ENCODE results near the gene ATP8B4.

The ATP8B4 gene

GRCh38 chr15:50113187-50113505, 5.9 kb downstream of the ATP8B4 start:
- Histone ChIP-seq H3K4me1 (ENCODE audit: control insufficient read depth in 1 of 2, insufficient read depth in 2 of 2, low read length in 2 of 2) (no peaks in the 10 kb centered on the region), H3K27ac (ENCODE audit: low read depth, low read length) (no peak overlapping the region), H2BK12ac (ENCODE audit: low read length) (no peak overlapping the region), H3K4ac (ENCODE audit: low read depth, low read length) (no peak overlapping the region), H2AFZ (ENCODE audit: insufficient read depth, low read length, poor library complexity) (no peak overlapping the region), H3K79me2 (ENCODE audit: control insufficient read depth, insufficient read depth, low read length, poor library complexity) (no peaks in the 10 kb centered on the region), H3K9me3 (ENCODE audit: insufficient read depth, low read depth, low read length) (no peaks in the 10 kb centered on the region), H4K8ac (ENCODE audit: low read depth, low read length) (no peak overlapping the region), H3K18ac (ENCODE audit: low read length) (no peak overlapping the region), H3K36me3 (ENCODE audit: control insufficient read depth in 1 of 2, insufficient read depth in 2 of 2, low read length in 2 of 2) (no peaks in the 10 kb centered on the region), H3K27me3 (ENCODE audit: insufficient read depth, low read length) (no peaks in the 10 kb centered on the region), H3K23ac (ENCODE audit: low read length) (no peak overlapping the region), H3K14ac (ENCODE audit: low read length) (no peak overlapping the region), H2AK5ac (ENCODE audit: low read length) (no peak overlapping the region), H2BK5ac (ENCODE audit: low read depth, low read length, poor library complexity) (no peak overlapping the region), H4K91ac (ENCODE audit: low read depth, low read length) (no peak overlapping the region), H4K12ac (ENCODE audit: low read depth, low read length) (no peak overlapping the region), H2BK120ac (ENCODE audit: insufficient read depth, low read length, poor library complexity) (no peak overlapping the region), H3K4me3 (ENCODE audit: low read depth, low read length) (no peak overlapping the region), H3K9ac (ENCODE audit: low read length) (no peak overlapping the region), H3K4me2 (ENCODE audit: low read length) (no peak overlapping the region), H3K79me1 (ENCODE audit: low read length) (no peaks in the 10 kb centered on the region)
- no CpG with 5 or more reads among the region's 2 CpGs for WGBS (ENCODE audit: extremely low coverage, insufficient coverage, insufficient read length)
- DNase-seq: no peak

- 88% methylated on average over 1 of the region's 5 CpGs for WGBS (ENCODE audit: extremely low coverage, insufficient coverage, insufficient read length)
- DNase-seq: no peak
- Histone ChIP-seq H2AFZ (ENCODE audit: insufficient read depth, low read length, poor library complexity) (no peak overlapping the region), H3K4ac (ENCODE audit: low read depth, low read length) (no peak overlapping the region), H4K8ac (ENCODE audit: low read depth, low read length) (no peak overlapping the region), H4K12ac (ENCODE audit: low read depth, low read length) (no peak overlapping the region), H3K4me1 (ENCODE audit: control insufficient read depth in 1 of 2, insufficient read depth in 2 of 2, low read length in 2 of 2) (no peaks in the 10 kb centered on the region), H4K91ac (ENCODE audit: low read depth, low read length) (no peak overlapping the region), H3K27me3 (ENCODE audit: insufficient read depth, low read length) (no peaks in the 10 kb centered on the region), H3K4me3 (ENCODE audit: low read depth, low read length) (no peak overlapping the region), H3K9ac (ENCODE audit: low read length) (no peak overlapping the region), H3K4me2 (ENCODE audit: low read length) (no peak overlapping the region), H2BK5ac (ENCODE audit: low read depth, low read length, poor library complexity) (no peak overlapping the region), H3K79me2 (ENCODE audit: control insufficient read depth, insufficient read depth, low read length, poor library complexity) (no peaks in the 10 kb centered on the region), H3K14ac (ENCODE audit: low read length) (no peak overlapping the region), H3K79me1 (ENCODE audit: low read length) (no peaks in the 10 kb centered on the region), H3K23ac (ENCODE audit: low read length) (no peak overlapping the region), H3K27ac (ENCODE audit: low read depth, low read length) (no peak overlapping the region), H2BK12ac (ENCODE audit: low read length) (no peak overlapping the region), H3K36me3 (ENCODE audit: control insufficient read depth in 1 of 2, insufficient read depth in 2 of 2, low read length in 2 of 2) (no peaks in the 10 kb centered on the region), H3K18ac (ENCODE audit: low read length) (no peak overlapping the region), H3K9me3 (ENCODE audit: insufficient read depth, low read depth, low read length) (no peaks in the 10 kb centered on the region), H2AK5ac (ENCODE audit: low read length) (no peak overlapping the region), H2BK120ac (ENCODE audit: insufficient read depth, low read length, poor library complexity) (no peak overlapping the region)
Measured at GRCh38 chr15:50112488-50113186, 6.4 kb downstream of the ATP8B4 start.

- H3K23ac ChIP-seq (ENCODE audit: low read length): no peak overlapping the region
- H2BK120ac ChIP-seq (ENCODE audit: insufficient read depth, low read length, poor library complexity): no peak overlapping the region
- no CpG with 5 or more reads among the region's 3 CpGs for WGBS (ENCODE audit: extremely low coverage, insufficient coverage, insufficient read length)
- H3K4ac ChIP-seq (ENCODE audit: low read depth, low read length): no peak overlapping the region
- no peak overlapping the region for H2AFZ ChIP-seq (ENCODE audit: insufficient read depth, low read length, poor library complexity)
- no peaks in the 10 kb centered on the region for H3K9me3 ChIP-seq (ENCODE audit: insufficient read depth, low read depth, low read length)
- H3K27ac ChIP-seq (ENCODE audit: low read depth, low read length): no peak overlapping the region
- no peak overlapping the region for H3K4me2 ChIP-seq (ENCODE audit: low read length)
- H4K91ac ChIP-seq (ENCODE audit: low read depth, low read length): no peak overlapping the region
- H3K4me3 ChIP-seq (ENCODE audit: low read depth, low read length): no peak overlapping the region
- no peaks in the 10 kb centered on the region for H3K79me1 ChIP-seq (ENCODE audit: low read length)
- no peak overlapping the region for H4K8ac ChIP-seq (ENCODE audit: low read depth, low read length)
- no peaks in the 10 kb centered on the region for H3K27me3 ChIP-seq (ENCODE audit: insufficient read depth, low read length)
- H3K4me1 ChIP-seq (ENCODE audit: control insufficient read depth in 1 of 2, insufficient read depth in 2 of 2, low read length in 2 of 2): no peaks in the 10 kb centered on the region
- no peak overlapping the region for H2AK5ac ChIP-seq (ENCODE audit: low read length)
- H3K14ac ChIP-seq (ENCODE audit: low read length): no peak overlapping the region
- no peak overlapping the region for H2BK5ac ChIP-seq (ENCODE audit: low read depth, low read length, poor library complexity)
- H4K12ac ChIP-seq (ENCODE audit: low read depth, low read length): no peak overlapping the region
- no peaks in the 10 kb centered on the region for H3K79me2 ChIP-seq (ENCODE audit: control insufficient read depth, insufficient read depth, low read length, poor library complexity)
- H2BK12ac ChIP-seq (ENCODE audit: low read length): no peak overlapping the region
- no peaks in the 10 kb centered on the region for H3K36me3 ChIP-seq (ENCODE audit: control insufficient read depth in 1 of 2, insufficient read depth in 2 of 2, low read length in 2 of 2)
- H3K18ac ChIP-seq (ENCODE audit: low read length): no peak overlapping the region
- no peak for DNase-seq
- H3K9ac ChIP-seq (ENCODE audit: low read length): no peak overlapping the region
Measured at GRCh38 chr15:50110285-50110684, 8.7 kb downstream of the ATP8B4 start.

GRCh38 chr15:50109076-50109987, 9.7 kb downstream of the ATP8B4 start:
- Histone ChIP-seq H3K23ac (ENCODE audit: low read length) (no peak overlapping the region), H4K12ac (ENCODE audit: low read depth, low read length) (no peak overlapping the region), H3K4me3 (ENCODE audit: low read depth, low read length) (no peak overlapping the region), H3K9ac (ENCODE audit: low read length) (no peak overlapping the region), H2BK120ac (ENCODE audit: insufficient read depth, low read length, poor library complexity) (no peak overlapping the region), H3K9me3 (ENCODE audit: insufficient read depth, low read depth, low read length) (no peaks in the 10 kb centered on the region), H3K14ac (ENCODE audit: low read length) (no peak overlapping the region), H3K79me2 (ENCODE audit: control insufficient read depth, insufficient read depth, low read length, poor library complexity) (no peaks in the 10 kb centered on the region), H3K27me3 (ENCODE audit: insufficient read depth, low read length) (no peaks in the 10 kb centered on the region), H4K91ac (ENCODE audit: low read depth, low read length) (no peak overlapping the region), H3K4me1 (ENCODE audit: control insufficient read depth in 1 of 2, insufficient read depth in 2 of 2, low read length in 2 of 2) (no peaks in the 10 kb centered on the region), H3K18ac (ENCODE audit: low read length) (no peak overlapping the region), H4K8ac (ENCODE audit: low read depth, low read length) (no peak overlapping the region), H3K4ac (ENCODE audit: low read depth, low read length) (no peak overlapping the region), H3K36me3 (ENCODE audit: control insufficient read depth in 1 of 2, insufficient read depth in 2 of 2, low read length in 2 of 2) (no peaks in the 10 kb centered on the region), H2BK5ac (ENCODE audit: low read depth, low read length, poor library complexity) (no peak overlapping the region), H3K27ac (ENCODE audit: low read depth, low read length) (no peak overlapping the region), H3K79me1 (ENCODE audit: low read length) (no peaks in the 10 kb centered on the region), H3K4me2 (ENCODE audit: low read length) (no peak overlapping the region), H2AFZ (ENCODE audit: insufficient read depth, low read length, poor library complexity) (no peak overlapping the region), H2BK12ac (ENCODE audit: low read length) (no peak overlapping the region), H2AK5ac (ENCODE audit: low read length) (no peak overlapping the region)
- DNase-seq: no peak
- WGBS (ENCODE audit: extremely low coverage, insufficient coverage, insufficient read length): no CpG with 5 or more reads among the region's 3 CpGs
